Neural progenitor cell (in vitro differentiated cells): ENCODE results near the gene NFIA. TPM values are rescaled to one million over a fixed set of nuclear protein-coding genes. Genes with fewer than 3 reads are reported as not detected.
A peak's percentile ranks its signal among the peaks of the same experiment; 100 is the strongest.

Experiments used
- DNase-seq: peaks from one replicate; pipeline ENCODE4 v3.0.0-alpha.2; 2016; ENCODE audit warnings: low spot score
- H2AFZ ChIP-seq: fragments of 200-600 bp; sonication (generic); replicated peaks from 2 replicates; pipeline ENCODE4 v1.6.1; 2016; ENCODE audit warnings: antibody characterized with exemption
- H3F3A ChIP-seq: fragments of 200-600 bp; sonication (generic); 2 replicates; pipeline ENCODE4 v1.6.1; 2016; ENCODE audit warnings: antibody characterized with exemption, low read depth
- H3K27ac ChIP-seq: fragments of 200-600 bp; sonication (generic); 2 replicates; pipeline ENCODE4 v1.5.1; 2016; ENCODE audit warnings: mild to moderate bottlenecking
- H3K27me3 ChIP-seq: fragments of 200-600 bp; sonication (generic); 2 replicates; pipeline ENCODE4 v1.6.1; 2016; ENCODE audit warnings: mild to moderate bottlenecking, moderate library complexity
- H3K36me3 ChIP-seq: fragments of 200-600 bp; sonication (generic); 2 replicates; pipeline ENCODE4 v1.5.1; 2016
- H3K4me1 ChIP-seq: fragments of 200-600 bp; sonication (generic); 2 replicates; pipeline ENCODE4 v1.6.1; 2016; ENCODE audit warnings: mixed run types
- H3K4me2 ChIP-seq: fragments of 200-600 bp; sonication (generic); 2 replicates; pipeline ENCODE4 v1.6.1; 2016
- H3K4me3 ChIP-seq: fragments of 200-600 bp; sonication (generic); 2 replicates; pipeline ENCODE4 v1.5.1; 2016
- H3K79me2 ChIP-seq: fragments of 200-600 bp; sonication (generic); 2 replicates; pipeline ENCODE4 v1.6.1; 2016; ENCODE audit warnings: low read depth
- H3K9ac ChIP-seq: fragments of 200-600 bp; sonication (generic); 2 replicates; pipeline ENCODE4 v1.6.1; 2016
- H3K9me3 ChIP-seq: fragments of 200-600 bp; sonication (generic); 2 replicates; pipeline ENCODE4 v1.5.1; 2016; ENCODE audit warnings: low read depth
- H4K20me1 ChIP-seq: fragments of 200-600 bp; sonication (generic); 2 replicates; pipeline ENCODE4 v1.6.1; 2016; ENCODE audit warnings: low read depth
- H3K27ac Mint-ChIP-seq: 3 replicates; pipeline ENCODE4 v1.8.0; 2021; ENCODE audit warnings: mixed read lengths
- H3K27me3 Mint-ChIP-seq: 2 replicates; pipeline ENCODE4 v1.8.0; 2022; ENCODE audit warnings: low read depth, mild to moderate bottlenecking, inconsistent platforms, moderate library complexity, mixed read lengths; ENCODE audit not compliant: insufficient read depth
- H3K36me3 Mint-ChIP-seq: 3 replicates; pipeline ENCODE4 v1.8.0; 2021; ENCODE audit warnings: mixed read lengths
- H3K4me1 Mint-ChIP-seq: 3 replicates; pipeline ENCODE4 v1.8.0; 2021; ENCODE audit warnings: mixed read lengths
- H3K4me3 Mint-ChIP-seq: 3 replicates; pipeline ENCODE4 v1.8.0; 2021; ENCODE audit warnings: mild to moderate bottlenecking, moderate library complexity, mixed read lengths
- H3K9me3 Mint-ChIP-seq: 3 replicates; pipeline ENCODE4 v1.8.0; 2020; ENCODE audit warnings: mixed read lengths
- EZH2 ChIP-seq: fragments of 200-600 bp; sonication (generic); IDR thresholded peaks from 2 replicates; pipeline ENCODE4 v1.6.1; 2017; ENCODE audit warnings: antibody characterized with exemption, mild to moderate bottlenecking, moderate library complexity
- EZH2phosphoT487 ChIP-seq: fragments of 200-600 bp; sonication (generic); IDR thresholded peaks from 2 replicates; pipeline ENCODE4 v1.6.1; 2017; ENCODE audit warnings: antibody characterized with exemption
- total RNA-seq: library from RNA; depleted of rRNA; stranded (reverse); fragments of >200 nt; gene quantifications from 2 replicates; pipeline ENCODE4 v1.2.3, GENCODE V29; 2015; ENCODE audit warnings: low replicate concordance
- TF ChIP-seq, protein P1 (sequence below): fragments of 200-600 bp; sonication (generic); IDR thresholded peaks from 2 replicates; pipeline ENCODE4 v1.5.1; 2017; ENCODE audit warnings: antibody characterized with exemption, mild to moderate bottlenecking

The NFIA gene
- total RNA-seq, 1 donor from 2014 or later: 5.3 TPM

- H3K4me1 ChIP-seq: peaks cover 5% of the 10 kb centered on the region
- H3K4me2 ChIP-seq: no peak overlapping the region
- H3K27ac ChIP-seq: no peak overlapping the region
- no peaks in the 10 kb centered on the region for H3K79me2 ChIP-seq
- no peaks in the 10 kb centered on the region for H3K27me3 ChIP-seq
- H3K9ac ChIP-seq: no peak overlapping the region
- H3K4me1 Mint-ChIP-seq: peaks cover 7% of the 10 kb centered on the region
- H3K27me3 Mint-ChIP-seq: no peaks in the 10 kb centered on the region
- H3K27ac Mint-ChIP-seq: no peak overlapping the region
- no peaks in the 10 kb centered on the region for H3K36me3 ChIP-seq
- DNase-seq: no peak
- H3K9me3 ChIP-seq: no peaks in the 10 kb centered on the region
- TF ChIP-seq, protein P1, sequence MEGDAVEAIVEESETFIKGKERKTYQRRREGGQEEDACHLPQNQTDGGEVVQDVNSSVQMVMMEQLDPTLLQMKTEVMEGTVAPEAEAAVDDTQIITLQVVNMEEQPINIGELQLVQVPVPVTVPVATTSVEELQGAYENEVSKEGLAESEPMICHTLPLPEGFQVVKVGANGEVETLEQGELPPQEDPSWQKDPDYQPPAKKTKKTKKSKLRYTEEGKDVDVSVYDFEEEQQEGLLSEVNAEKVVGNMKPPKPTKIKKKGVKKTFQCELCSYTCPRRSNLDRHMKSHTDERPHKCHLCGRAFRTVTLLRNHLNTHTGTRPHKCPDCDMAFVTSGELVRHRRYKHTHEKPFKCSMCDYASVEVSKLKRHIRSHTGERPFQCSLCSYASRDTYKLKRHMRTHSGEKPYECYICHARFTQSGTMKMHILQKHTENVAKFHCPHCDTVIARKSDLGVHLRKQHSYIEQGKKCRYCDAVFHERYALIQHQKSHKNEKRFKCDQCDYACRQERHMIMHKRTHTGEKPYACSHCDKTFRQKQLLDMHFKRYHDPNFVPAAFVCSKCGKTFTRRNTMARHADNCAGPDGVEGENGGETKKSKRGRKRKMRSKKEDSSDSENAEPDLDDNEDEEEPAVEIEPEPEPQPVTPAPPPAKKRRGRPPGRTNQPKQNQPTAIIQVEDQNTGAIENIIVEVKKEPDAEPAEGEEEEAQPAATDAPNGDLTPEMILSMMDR: no peak
- no peak for TF ChIP-seq EZH2
- no peak for TF ChIP-seq EZH2phosphoT487
- H2AFZ ChIP-seq: peak overlapping the region; percentile 52
- no peak overlapping the region for H3K4me3 ChIP-seq
- no peaks in the 10 kb centered on the region for H3F3A ChIP-seq
- no peak overlapping the region for H3K4me3 Mint-ChIP-seq
- H4K20me1 ChIP-seq: no peaks in the 10 kb centered on the region
- H3K9me3 Mint-ChIP-seq: no peaks in the 10 kb centered on the region
- no peaks in the 10 kb centered on the region for H3K36me3 Mint-ChIP-seq
Measured at GRCh38 chr1:61501971-61502916, 419.9 kb downstream of the NFIA start.

DNA sequence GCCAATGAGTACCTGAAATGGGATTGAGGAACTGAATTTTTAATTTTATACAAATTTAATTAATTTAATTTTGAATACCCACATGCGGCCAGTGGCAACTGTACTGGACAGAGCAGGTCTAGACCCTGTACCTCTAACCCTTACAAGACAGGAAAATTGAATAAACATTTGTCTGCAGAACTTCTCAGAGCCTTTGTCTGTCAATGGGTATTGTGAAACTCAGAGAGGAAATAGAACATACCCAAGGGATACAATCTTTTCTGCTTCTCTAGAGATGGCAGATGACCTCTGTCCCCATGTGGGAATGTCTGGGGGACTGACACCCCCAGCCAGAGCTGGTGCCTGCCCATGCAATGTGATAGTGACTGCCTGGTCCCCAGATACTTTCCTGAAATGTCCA is 421.9 kb downstream of the NFIA start:
- no peak overlapping the region for H3K4me2 ChIP-seq
- no peak overlapping the region for H3K27ac ChIP-seq
- no peaks in the 10 kb centered on the region for H3K79me2 ChIP-seq
- TF ChIP-seq, protein P1: no peak
- TF ChIP-seq EZH2phosphoT487 (no peak), EZH2 (no peak)
- Mint-ChIP-seq H3K27ac (no peak overlapping the region), H3K4me1 (peaks cover 7% of the 10 kb centered on the region), H3K4me3 (no peak overlapping the region), H3K9me3 (peaks cover 5% of the 10 kb centered on the region), H3K27me3 (no peaks in the 10 kb centered on the region), H3K36me3 (no peaks in the 10 kb centered on the region)
- no peaks in the 10 kb centered on the region for H3K9me3 ChIP-seq
- no peaks in the 10 kb centered on the region for H3F3A ChIP-seq
- no peak overlapping the region for H2AFZ ChIP-seq
- H4K20me1 ChIP-seq: no peaks in the 10 kb centered on the region
- H3K27me3 ChIP-seq: no peaks in the 10 kb centered on the region
- H3K36me3 ChIP-seq: no peaks in the 10 kb centered on the region
- no peak overlapping the region for H3K9ac ChIP-seq
- peaks cover 5% of the 10 kb centered on the region for H3K4me1 ChIP-seq
- no peak overlapping the region for H3K4me3 ChIP-seq
- no peak for DNase-seq

DNA sequence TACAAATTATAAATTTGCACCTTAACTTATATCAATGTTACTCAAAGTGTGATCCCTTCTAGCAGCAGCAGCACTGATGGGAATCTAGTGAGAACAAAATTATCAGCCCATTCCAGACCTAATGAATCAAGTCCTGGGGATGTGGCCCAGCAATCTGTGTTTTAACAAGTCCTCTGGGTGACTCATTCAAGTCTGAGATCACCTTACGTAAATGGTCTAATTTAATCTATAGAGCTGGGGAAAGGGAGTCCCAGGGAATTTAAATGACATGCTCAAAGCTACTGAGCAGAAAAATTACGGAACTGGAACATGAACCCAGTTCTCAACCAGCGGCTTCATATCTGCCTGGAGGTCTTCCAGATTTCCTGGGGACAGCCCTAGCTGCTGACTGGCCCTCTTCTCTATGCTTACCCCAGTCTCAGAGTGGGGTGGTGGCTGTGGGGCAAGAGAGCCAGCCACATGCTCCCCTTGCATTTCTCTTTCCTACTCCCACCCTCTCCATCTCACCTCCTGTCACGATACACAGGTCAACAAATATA is 422.6 kb downstream of the NFIA start:
- Histone ChIP-seq H3K9me3 (no peaks in the 10 kb centered on the region), H3K4me2 (no peak overlapping the region), H3K27ac (no peak overlapping the region), H3F3A (no peaks in the 10 kb centered on the region), H4K20me1 (no peaks in the 10 kb centered on the region), H3K4me1 (peaks cover 5% of the 10 kb centered on the region), H3K27me3 (no peaks in the 10 kb centered on the region), H2AFZ (no peak overlapping the region), H3K4me3 (no peak overlapping the region), H3K79me2 (no peaks in the 10 kb centered on the region), H3K9ac (no peak overlapping the region), H3K36me3 (no peaks in the 10 kb centered on the region)
- Mint-ChIP-seq H3K27ac (no peak overlapping the region), H3K27me3 (no peaks in the 10 kb centered on the region), H3K36me3 (no peaks in the 10 kb centered on the region), H3K4me3 (no peak overlapping the region), H3K4me1 (peaks cover 7% of the 10 kb centered on the region), H3K9me3 (peaks cover 7% of the 10 kb centered on the region)
- DNase-seq: no peak
- TF ChIP-seq, protein P1: no peak
- no peak for TF ChIP-seq EZH2phosphoT487
- no peak for TF ChIP-seq EZH2
